Stromal cell of bone marrow (primary cell): Measurements from ENCODE around the gene SDK2.
A peak's percentile ranks its signal among the peaks of the same experiment; 100 is the strongest.

Source experiments
- DNase-seq: peaks from one replicate; pipeline ENCODE4 v3.0.0-alpha.2; 2012; ENCODE audit warnings: low read depth

The SDK2 gene

DNA sequence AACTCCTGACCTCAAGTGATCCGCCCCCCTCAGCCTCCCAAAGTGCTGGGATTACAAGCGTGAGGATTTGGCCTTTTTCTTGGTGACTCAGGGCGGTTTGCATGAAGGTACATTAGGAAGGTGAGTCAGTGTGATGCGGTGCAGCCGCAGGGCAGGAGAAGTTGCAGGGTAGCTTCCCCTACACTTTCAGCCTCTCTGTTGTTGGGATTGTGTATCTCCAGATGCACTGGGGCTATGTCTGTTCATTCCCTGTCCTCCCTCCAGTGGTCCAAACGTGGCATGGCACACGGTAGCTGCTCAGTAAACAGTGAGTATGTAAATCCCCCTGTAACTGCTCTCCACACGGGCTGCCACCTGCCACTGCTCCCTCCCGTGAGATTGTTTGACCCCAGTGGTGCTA is 223.3 kb downstream of the SDK2 start:
- no peak for DNase-seq

- no peak for DNase-seq
These were observed 224.4 kb downstream of the SDK2 start for GRCh38 chr17:73419881-73420280.

GRCh38 chr17:73419051-73419450 is 225.2 kb downstream of the SDK2 start:
- no peak for DNase-seq

DNA sequence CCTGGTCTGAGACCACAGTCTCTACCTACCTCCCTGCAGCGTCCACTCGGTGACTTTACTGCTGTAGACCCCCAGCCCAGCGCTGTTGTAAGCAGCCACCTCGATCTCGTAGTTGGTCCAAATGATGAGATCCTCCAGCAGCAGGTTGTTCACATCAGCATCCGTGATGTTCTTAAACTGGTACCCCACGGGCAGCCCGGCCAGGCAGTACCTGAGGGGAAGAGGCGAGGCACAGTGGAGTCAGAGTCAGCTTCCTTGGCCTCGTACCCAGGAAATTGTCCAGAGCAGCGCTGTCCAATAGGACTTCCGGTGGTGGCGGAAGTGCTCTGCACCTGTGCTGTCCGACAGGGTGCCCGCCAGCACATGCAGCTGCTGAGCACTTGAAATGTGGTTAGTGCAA is 228.5 kb downstream of the SDK2 start:
- no peak for DNase-seq

- no peak for DNase-seq
These were observed 229.9 kb downstream of the SDK2 start for GRCh38 chr17:73414171-73414955.

- no peak for DNase-seq
These were observed 231.3 kb downstream of the SDK2 start for GRCh38 chr17:73412914-73413313.

GRCh38 chr17:73411313-73411747 is 232.9 kb downstream of the SDK2 start:
- no peak for DNase-seq

DNA sequence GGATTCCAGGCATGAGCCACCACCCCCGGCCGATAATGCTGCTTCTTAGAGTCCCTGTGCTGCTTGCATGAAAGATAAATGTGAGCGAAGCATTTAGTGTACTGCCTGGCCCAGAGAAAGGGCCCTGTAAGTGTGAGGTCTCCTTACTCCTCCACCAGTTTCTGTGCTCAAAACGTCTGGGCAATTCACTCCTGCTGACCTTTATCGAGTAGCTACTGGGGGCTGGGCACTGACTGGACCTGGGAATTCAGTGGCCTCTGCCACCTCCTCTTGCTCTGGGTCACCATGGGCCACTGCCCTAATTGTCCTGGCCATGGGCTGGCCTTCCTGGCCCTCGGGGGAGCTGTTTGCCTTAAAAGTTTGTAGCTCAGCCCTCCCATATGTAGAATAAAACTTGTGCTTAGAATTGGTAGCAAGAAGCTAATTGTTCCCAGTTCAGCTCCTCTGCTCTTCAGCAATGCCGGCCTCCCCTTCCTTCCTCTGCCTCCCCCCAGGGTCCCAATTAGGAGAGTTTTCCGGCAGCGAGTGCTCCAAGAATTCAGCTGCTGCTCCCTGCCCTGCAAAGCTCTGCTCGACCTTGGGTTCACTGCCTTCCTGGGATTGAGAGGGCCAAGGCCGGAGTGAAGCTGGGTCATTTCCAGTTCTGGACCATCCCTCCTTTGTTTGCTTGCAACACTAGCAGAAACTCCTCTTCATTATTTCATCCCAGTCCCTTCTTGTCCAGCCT is 233.5 kb downstream of the SDK2 start:
- no peak for DNase-seq

- DNase-seq = no peak
These were observed 240.0 kb downstream of the SDK2 start for GRCh38 chr17:73404246-73404645.

- no peak for DNase-seq
These were observed 241.8 kb downstream of the SDK2 start for GRCh38 chr17:73402466-73402865.

- DNase-seq = no peak
These were observed 242.3 kb downstream of the SDK2 start for GRCh38 chr17:73401911-73402310.

DNA sequence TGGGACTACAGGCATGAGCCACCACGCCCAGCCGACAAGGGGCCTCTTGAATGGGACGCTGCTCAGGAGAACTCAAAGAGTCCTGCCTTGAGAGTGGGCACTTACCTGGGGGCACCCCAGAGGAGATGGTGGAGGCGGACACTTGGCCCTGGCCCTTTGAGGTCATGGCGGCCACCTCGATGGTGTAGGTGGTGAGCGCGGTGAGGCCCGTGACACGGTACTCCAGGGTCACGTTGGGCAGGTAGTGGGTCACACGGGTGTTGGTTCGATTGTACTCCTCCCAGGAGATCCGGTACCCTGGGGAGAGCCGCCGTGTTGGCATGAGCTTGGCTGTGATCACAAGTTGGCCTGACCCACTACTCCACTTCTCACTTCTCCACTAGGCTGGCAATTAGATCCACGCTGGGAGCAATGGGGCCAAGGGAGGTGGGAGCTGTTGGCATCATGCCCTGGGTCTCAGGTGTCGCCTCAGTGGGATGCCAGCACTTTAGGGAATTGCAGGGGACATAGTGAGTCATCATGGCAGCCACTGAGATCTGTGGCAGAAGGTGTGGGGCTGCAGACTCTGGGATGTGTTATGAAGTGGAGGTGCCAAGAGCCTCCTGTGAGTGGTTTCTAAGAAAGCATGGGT is 243.2 kb downstream of the SDK2 start:
- no peak for DNase-seq

DNA sequence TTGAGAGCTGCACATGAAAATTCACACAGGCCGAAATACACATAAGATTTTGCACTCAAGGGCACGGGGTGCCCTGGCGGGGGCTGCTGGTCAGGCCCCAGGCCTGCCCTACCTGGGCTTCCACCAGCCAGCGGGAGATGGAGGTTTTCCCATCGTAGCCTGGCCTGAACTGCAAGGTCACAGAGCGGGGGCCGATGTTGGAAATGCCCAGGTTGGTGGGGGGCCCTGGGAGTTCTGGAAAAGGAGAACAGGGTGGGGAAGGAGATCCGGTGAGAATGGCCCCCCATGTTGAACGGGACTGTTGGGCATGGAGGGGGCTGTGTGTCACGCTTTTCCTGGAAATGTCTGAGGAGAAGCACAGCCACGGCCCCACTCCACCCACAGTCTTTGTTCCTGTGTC is 245.2 kb downstream of the SDK2 start:
- DNase-seq = no peak

- DNase-seq = no peak
These were observed 246.2 kb downstream of the SDK2 start for GRCh38 chr17:73397856-73398540.

GRCh38 chr17:73397278-73397826 is 246.9 kb downstream of the SDK2 start:
- no peak for DNase-seq

DNA sequence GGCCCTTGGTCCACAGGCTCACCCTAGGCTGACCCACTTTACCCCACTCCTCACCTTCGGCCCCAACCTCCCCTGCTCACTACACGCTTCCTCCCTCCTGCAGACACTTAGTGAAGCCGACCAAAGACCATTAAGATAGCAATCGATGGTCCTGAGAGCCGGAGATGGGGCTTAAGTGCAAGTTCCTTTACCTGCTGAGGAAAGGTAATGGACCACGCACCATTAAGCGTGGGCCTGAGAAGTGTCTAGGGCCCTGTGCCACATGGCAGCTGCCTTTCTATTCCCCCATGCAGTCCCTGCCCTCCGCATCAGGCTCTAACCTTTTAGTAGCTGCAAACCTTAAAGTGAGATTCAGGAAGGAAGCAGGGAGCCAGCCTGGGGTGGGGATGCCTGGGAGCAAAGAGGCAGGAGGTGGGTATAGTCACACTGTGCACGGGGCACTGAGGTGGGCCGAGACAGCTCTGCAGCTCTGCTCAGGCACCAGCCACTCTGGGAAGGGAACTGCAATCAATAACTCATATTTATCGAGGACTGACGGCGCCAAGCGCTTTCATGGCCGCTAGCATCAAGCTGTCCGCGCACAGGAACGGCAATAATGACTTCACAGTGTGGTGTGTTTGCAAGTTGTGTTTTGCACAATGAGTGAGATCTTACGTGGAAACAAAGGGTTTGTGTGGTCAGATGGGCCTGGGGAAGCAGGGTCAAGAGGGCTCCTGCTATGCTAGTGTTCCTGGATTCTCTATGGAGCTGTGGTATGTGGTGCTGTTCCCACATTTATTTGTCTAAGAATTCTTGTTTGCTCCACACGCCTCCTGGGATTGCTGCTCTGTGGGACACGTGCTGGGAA is 247.6 kb downstream of the SDK2 start:
- DNase-seq = peak; percentile 13

DNA sequence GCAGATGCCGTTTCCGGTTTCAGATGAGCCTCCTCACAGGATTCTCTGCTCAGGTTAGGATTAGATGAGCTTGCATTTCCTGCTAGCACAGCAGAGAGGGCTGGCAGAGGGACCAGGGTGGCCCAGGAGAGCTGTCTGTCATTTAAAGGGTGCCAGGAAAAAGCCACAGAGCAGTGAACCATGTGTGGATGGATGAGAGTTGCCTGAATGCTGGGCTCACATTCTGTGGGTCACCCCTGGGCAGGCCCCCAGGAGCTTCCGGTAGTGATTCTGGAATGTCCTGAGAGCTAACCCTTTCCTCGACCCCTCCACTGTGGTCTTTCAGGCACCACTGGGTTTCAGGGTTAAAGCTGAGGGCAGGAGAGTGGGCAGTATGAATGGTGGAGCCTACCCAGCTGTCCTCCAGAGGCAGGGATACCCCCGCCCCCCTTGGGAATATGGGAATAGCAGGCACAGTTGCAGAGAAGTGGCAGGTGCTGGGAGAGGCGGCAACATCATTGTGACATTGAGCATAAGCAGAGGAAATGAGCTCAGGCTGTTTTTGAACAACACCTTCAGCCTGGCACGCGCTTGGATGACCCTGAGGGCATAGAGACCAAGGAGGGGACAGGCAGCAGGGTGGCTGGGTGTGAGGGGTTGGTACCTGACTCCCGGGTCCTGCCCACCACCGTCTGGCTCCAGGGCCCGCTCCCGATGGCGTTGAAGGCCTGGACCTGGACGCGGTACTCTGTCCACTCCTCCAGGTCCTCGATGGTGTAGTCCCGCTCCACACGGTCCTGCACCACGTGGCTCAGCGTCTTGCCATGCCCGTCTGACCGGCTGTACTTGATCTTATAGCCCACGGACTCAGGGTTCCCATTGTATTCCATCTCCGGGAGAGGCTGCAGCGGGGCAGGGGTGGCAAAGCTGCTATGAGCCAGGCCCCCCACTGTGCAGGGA is 249.5 kb downstream of the SDK2 start:
- no peak for DNase-seq

DNA sequence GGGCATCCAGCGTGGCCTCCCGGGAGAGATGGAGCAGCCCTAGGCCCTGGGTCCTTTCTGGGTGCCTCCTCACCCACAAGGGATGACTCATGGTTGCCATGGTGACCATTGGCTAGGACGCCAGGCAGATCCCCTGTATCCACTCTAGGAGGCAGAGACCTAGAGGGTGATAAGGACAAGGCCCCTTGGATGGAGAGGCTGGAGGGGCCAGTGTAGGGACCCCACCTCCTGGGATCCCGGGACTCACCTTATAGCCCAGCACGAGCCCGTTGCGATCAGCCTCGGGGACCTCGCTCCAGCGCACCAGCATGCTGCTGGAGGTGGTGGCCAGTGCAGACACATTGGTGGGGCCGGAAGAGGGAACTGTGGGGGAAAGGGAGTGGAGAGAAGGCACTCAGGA is 250.3 kb downstream of the SDK2 start:
- no peak for DNase-seq

DNA sequence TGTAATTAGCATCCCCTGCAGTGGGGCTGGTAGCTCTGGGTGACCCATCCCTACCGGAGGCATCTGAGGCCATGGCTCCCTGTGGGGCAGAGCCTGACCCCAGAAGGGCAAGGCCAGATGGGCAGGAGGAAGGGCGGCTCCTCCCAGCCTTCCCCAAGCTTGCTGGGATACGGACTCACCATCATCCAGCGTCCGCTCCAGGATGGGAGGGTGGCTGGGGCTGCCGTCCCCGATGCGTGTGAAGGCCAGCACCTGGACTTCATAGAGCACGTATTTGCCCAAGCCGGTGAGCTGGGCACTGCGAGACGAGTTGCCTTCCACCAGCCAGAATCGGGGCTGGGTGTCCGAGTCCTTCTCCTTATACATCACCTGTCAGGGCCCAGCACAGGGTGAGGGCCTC is 250.9 kb downstream of the SDK2 start:
- no peak for DNase-seq
